Loucy (cell line): ENCODE measurements around the gene PRPF40B.

Experiments used
- H2AFZ ChIP-seq: fragments of 200-600 bp; sonication (generic); 2 replicates; pipeline ENCODE4 v1.6.0; 2016; ENCODE audit warnings: antibody characterized with exemption, mild to moderate bottlenecking, low read length, moderate library complexity
- H3F3A ChIP-seq: fragments of 200-600 bp; 2 replicates; pipeline ENCODE4 v1.6.0; 2016; ENCODE audit warnings: antibody characterized with exemption, low read depth, mild to moderate bottlenecking
- H3K27me3 ChIP-seq: fragments of 200-600 bp; sonication (generic); 2 replicates; pipeline ENCODE4 v1.6.1; 2014; ENCODE audit warnings: low read length, mild to moderate bottlenecking; ENCODE audit not compliant: insufficient read depth, poor library complexity, severe bottlenecking
- H3K36me3 ChIP-seq: fragments of 200-600 bp; sonication (generic); 2 replicates; pipeline ENCODE4 v1.6.1; 2016; ENCODE audit warnings: low read length; ENCODE audit not compliant: insufficient read depth
- H3K4me1 ChIP-seq: fragments of 200-600 bp; sonication (generic); 2 replicates; pipeline ENCODE4 v1.5.1; 2014; ENCODE audit warnings: low read length, mild to moderate bottlenecking; ENCODE audit not compliant: insufficient read depth, poor library complexity, severe bottlenecking
- H3K4me2 ChIP-seq: fragments of 200-600 bp; sonication (generic); 2 replicates; pipeline ENCODE4 v1.6.0; 2014; ENCODE audit warnings: antibody characterized with exemption, low read length, low read depth, mild to moderate bottlenecking; ENCODE audit not compliant: poor library complexity, severe bottlenecking
- H3K4me3 ChIP-seq: fragments of 200-600 bp; sonication (generic); 2 replicates; pipeline ENCODE4 v1.5.1; 2014; ENCODE audit warnings: low read length, mild to moderate bottlenecking, mixed read lengths; ENCODE audit not compliant: poor library complexity, severe bottlenecking
- H3K79me2 ChIP-seq: fragments of 200-600 bp; sonication (generic); 2 replicates; pipeline ENCODE4 v1.6.1; 2014; ENCODE audit warnings: low read length; ENCODE audit not compliant: insufficient read depth
- H3K9ac ChIP-seq: fragments of 200-600 bp; sonication (generic); 2 replicates; pipeline ENCODE4 v1.6.0; 2014; ENCODE audit warnings: mild to moderate bottlenecking, low read depth, low read length, moderate library complexity; ENCODE audit not compliant: poor library complexity, severe bottlenecking
- H3K9me2 ChIP-seq: fragments of 200-600 bp; sonication (generic); replicated peaks from 2 replicates; pipeline ENCODE4 v1.6.1; 2016; ENCODE audit warnings: low read depth, low read length, mixed read lengths
- H3K9me3 ChIP-seq: fragments of 200-600 bp; sonication (generic); 2 replicates; pipeline ENCODE4 v1.6.1; 2014; ENCODE audit warnings: mild to moderate bottlenecking, antibody characterized with exemption, low read length, low read depth; ENCODE audit not compliant: insufficient read depth
- H4K20me1 ChIP-seq: fragments of 200-600 bp; sonication (generic); 2 replicates; pipeline ENCODE4 v1.6.0; 2014; ENCODE audit warnings: antibody characterized with exemption, low read length, mild to moderate bottlenecking; ENCODE audit not compliant: insufficient read depth, poor library complexity, severe bottlenecking
- EZH2phosphoT487 ChIP-seq: fragments of 200-600 bp; IDR thresholded peaks from 2 replicates; pipeline ENCODE4 v1.6.1; 2018; ENCODE audit warnings: antibody characterized with exemption, mild to moderate bottlenecking, moderate library complexity, borderline replicate concordance
- TF ChIP-seq, protein P1 (sequence below): fragments of 200-600 bp; sonication (generic); conservative IDR thresholded peaks from 2 replicates; pipeline ENCODE4 v1.5.1; 2014; ENCODE audit warnings: mild to moderate bottlenecking, antibody characterized with exemption, low read length

The PRPF40B gene

GRCh38 chr12:49631336-49631907, 8.1 kb downstream of the PRPF40B start:
- Histone ChIP-seq H3K79me2 (no peaks in the 10 kb centered on the region), H3K36me3 (no peaks in the 10 kb centered on the region), H2AFZ (no peak overlapping the region), H3K4me2 (no peak overlapping the region), H4K20me1 (no peaks in the 10 kb centered on the region), H3K9ac (no peak overlapping the region), H3K9me3 (no peaks in the 10 kb centered on the region), H3K27me3 (no peaks in the 10 kb centered on the region), H3F3A (no peaks in the 10 kb centered on the region), H3K9me2 (no peaks in the 10 kb centered on the region), H3K4me3 (no peak overlapping the region), H3K4me1 (peaks cover 13% of the 10 kb centered on the region)
- TF ChIP-seq, protein P1, sequence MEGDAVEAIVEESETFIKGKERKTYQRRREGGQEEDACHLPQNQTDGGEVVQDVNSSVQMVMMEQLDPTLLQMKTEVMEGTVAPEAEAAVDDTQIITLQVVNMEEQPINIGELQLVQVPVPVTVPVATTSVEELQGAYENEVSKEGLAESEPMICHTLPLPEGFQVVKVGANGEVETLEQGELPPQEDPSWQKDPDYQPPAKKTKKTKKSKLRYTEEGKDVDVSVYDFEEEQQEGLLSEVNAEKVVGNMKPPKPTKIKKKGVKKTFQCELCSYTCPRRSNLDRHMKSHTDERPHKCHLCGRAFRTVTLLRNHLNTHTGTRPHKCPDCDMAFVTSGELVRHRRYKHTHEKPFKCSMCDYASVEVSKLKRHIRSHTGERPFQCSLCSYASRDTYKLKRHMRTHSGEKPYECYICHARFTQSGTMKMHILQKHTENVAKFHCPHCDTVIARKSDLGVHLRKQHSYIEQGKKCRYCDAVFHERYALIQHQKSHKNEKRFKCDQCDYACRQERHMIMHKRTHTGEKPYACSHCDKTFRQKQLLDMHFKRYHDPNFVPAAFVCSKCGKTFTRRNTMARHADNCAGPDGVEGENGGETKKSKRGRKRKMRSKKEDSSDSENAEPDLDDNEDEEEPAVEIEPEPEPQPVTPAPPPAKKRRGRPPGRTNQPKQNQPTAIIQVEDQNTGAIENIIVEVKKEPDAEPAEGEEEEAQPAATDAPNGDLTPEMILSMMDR: peak; percentile 48
- TF ChIP-seq EZH2phosphoT487: no peak

DNA sequence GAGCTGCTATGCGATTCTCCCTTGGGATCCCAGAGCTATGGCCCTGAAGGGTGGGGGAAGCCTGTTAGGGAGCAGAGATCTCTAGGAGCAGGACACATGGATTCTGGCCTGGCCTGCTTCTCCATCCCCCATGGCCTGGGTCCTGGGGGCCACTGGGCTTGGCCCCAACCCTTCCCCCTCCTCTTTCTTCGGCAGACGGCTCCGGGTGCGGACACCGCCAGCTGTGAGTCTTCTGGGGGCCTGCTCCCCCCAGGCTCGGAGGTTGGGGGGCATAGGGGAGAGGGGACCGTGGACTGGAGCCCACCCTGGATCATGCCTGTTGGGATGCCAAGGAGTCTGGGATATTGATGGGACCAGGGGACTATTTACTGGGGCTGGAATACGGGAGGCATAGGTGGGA, 9.0 kb downstream of the PRPF40B start:
- Histone ChIP-seq H3K79me2 (no peaks in the 10 kb centered on the region), H3K27me3 (no peaks in the 10 kb centered on the region), H3K36me3 (no peaks in the 10 kb centered on the region), H3K9me2 (no peaks in the 10 kb centered on the region), H3F3A (no peaks in the 10 kb centered on the region), H3K4me1 (peaks cover 17% of the 10 kb centered on the region), H4K20me1 (no peaks in the 10 kb centered on the region), H3K4me2 (no peak overlapping the region), H3K9me3 (no peaks in the 10 kb centered on the region), H2AFZ (no peak overlapping the region), H3K9ac (no peak overlapping the region), H3K4me3 (no peak overlapping the region)
- TF ChIP-seq EZH2phosphoT487: no peak
- TF ChIP-seq, protein P1: no peak

GRCh38 chr12:49632986-49633702, 9.8 kb downstream of the PRPF40B start:
- Histone ChIP-seq H3K27me3 (no peaks in the 10 kb centered on the region), H3K4me3 (no peak overlapping the region), H2AFZ (no peak overlapping the region), H3K4me2 (no peak overlapping the region), H3F3A (no peaks in the 10 kb centered on the region), H3K9ac (no peak overlapping the region), H3K9me3 (no peaks in the 10 kb centered on the region), H4K20me1 (no peaks in the 10 kb centered on the region), H3K4me1 (peaks cover 17% of the 10 kb centered on the region), H3K9me2 (no peaks in the 10 kb centered on the region), H3K36me3 (no peaks in the 10 kb centered on the region), H3K79me2 (no peaks in the 10 kb centered on the region)
- TF ChIP-seq, protein P1: no peak
- TF ChIP-seq EZH2phosphoT487: no peak
